ENCODE measurements around the gene ZBTB8OS. TPM values are rescaled to one million over a fixed set of nuclear protein-coding genes. Genes with fewer than 3 reads are reported as not detected.

The ZBTB8OS gene
- total RNA-seq, 3 donors from 2014 or later (not counting 1 experiment from before 2014, with no cell fraction given), result 46.1 to 62.2 (median 55.6) TPM

GRCh38 chr1:32652244-32652962, 2.1 kb upstream of the ZBTB8OS start:
- Histone ChIP-seq H3K27me3 (ENCODE audit: control insufficient read depth, insufficient read depth, low read length) (no peaks in the 10 kb centered on the region), H3K36me3 (ENCODE audit: control insufficient read depth, insufficient read depth, low read length) (peaks cover 44% of the 10 kb centered on the region), H3K4me3 (ENCODE audit: low read length) (no peak overlapping the region), H3K27ac (ENCODE audit: low read length) (peak overlapping the region; percentile 98), H3K4me1 (ENCODE audit: control insufficient read depth, insufficient read depth, low read length) (peaks cover 36% of the 10 kb centered on the region), H3K9me3 (ENCODE audit: control insufficient read depth, insufficient read depth, low read length) (no peaks in the 10 kb centered on the region)
- ATAC-seq (no peak), DNase-seq (no peak)
- H3K36me3 Mint-ChIP-seq, result no peaks in the 10 kb centered on the region
- WGBS (ENCODE audit: insufficient coverage), result 89% methylated on average over 14 of the region's 16 CpGs
- no peaks in the 10 kb centered on the region for H3K9me3 Mint-ChIP-seq
- peak overlapping the region; percentile 94 to 100 for H3K27ac Mint-ChIP-seq
- H3K4me3 Mint-ChIP-seq, result peak overlapping the region; percentile 99
- intact Hi-C loops (cut with micrococcal nuclease), result loop anchor here (5.0 kb wide), 1 partner anchor 360 kb away; the partner anchor contains the start of gene HDAC1
- H3K27me3 Mint-ChIP-seq (ENCODE audit: low read depth in 2 of 2), result no peaks in the 10 kb centered on the region
- TF ChIP-seq CTCF (IDR thresholded peaks at IDR 0.05), result no peak
- peaks cover 51 to 56% of the 10 kb centered on the region in 2 donors for H3K4me1 Mint-ChIP-seq

GRCh38 chr1:32651461-32652073, 1.2 kb upstream of the ZBTB8OS start:
- WGBS (ENCODE audit: insufficient coverage), result under 1% methylated on average over 43 of the region's 43 CpGs
- peaks cover 36% of the 10 kb centered on the region for H3K4me1 ChIP-seq (ENCODE audit: control insufficient read depth, insufficient read depth, low read length)
- peak overlapping the region; percentile 81 for H3K4me3 ChIP-seq (ENCODE audit: low read length)
- Mint-ChIP-seq H3K27ac (peak overlapping the region; percentile 94 to 100), H3K4me1 (peaks cover 53 to 54% of the 10 kb centered on the region in 2 donors), H3K9me3 (no peaks in the 10 kb centered on the region), H3K4me3 (peak overlapping the region; percentile 99), H3K27me3 (ENCODE audit: low read depth in 2 of 2) (no peaks in the 10 kb centered on the region), H3K36me3 (no peaks in the 10 kb centered on the region)
- no peaks in the 10 kb centered on the region for H3K27me3 ChIP-seq (ENCODE audit: control insufficient read depth, insufficient read depth, low read length)
- ATAC-seq, result peak in 1 of 3 donors; percentile 1
- no peak for DNase-seq
- no peak for TF ChIP-seq CTCF (IDR thresholded peaks at IDR 0.05)
- no peaks in the 10 kb centered on the region for H3K9me3 ChIP-seq (ENCODE audit: control insufficient read depth, insufficient read depth, low read length)
- peak overlapping the region; percentile 98 for H3K27ac ChIP-seq (ENCODE audit: low read length)
- H3K36me3 ChIP-seq (ENCODE audit: control insufficient read depth, insufficient read depth, low read length), result peaks cover 36% of the 10 kb centered on the region
- intact Hi-C loops (cut with micrococcal nuclease), result loop anchor here (2.0 to 5.0 kb wide), 2 partner anchors 165 to 359 kb away; partner anchors contain the start of genes HDAC1, S100PBP and YARS1

- H3K9me3 ChIP-seq (ENCODE audit: control insufficient read depth, insufficient read depth, low read length), result no peaks in the 10 kb centered on the region
- H3K36me3 ChIP-seq (ENCODE audit: control insufficient read depth, insufficient read depth, low read length), result peaks cover 32% of the 10 kb centered on the region
- under 1% methylated on average over 67 of the region's 67 CpGs for WGBS (ENCODE audit: insufficient coverage)
- DNase-seq, result peak; percentile 99 to 100
- intact Hi-C loops (cut with micrococcal nuclease), result loop anchor here (1.0 to 5.0 kb wide), 3 partner anchors 24 to 359 kb away; partner anchors contain the start of genes HDAC1, S100PBP and YARS1
- Mint-ChIP-seq H3K36me3 (no peaks in the 10 kb centered on the region), H3K4me1 (peaks cover 52 to 53% of the 10 kb centered on the region in 2 donors), H3K27me3 (ENCODE audit: low read depth in 2 of 2) (no peaks in the 10 kb centered on the region), H3K4me3 (peak within 1 kb of the TSS; percentile 99), H3K9me3 (no peaks in the 10 kb centered on the region), H3K27ac (peak within 1 kb of the TSS; percentile 94 to 100)
- H3K27ac ChIP-seq (ENCODE audit: low read length), result peak within 1 kb of the TSS; percentile 98
- ATAC-seq, result peak; percentile 82 to 94 (median 84)
- H3K27me3 ChIP-seq (ENCODE audit: control insufficient read depth, insufficient read depth, low read length), result no peaks in the 10 kb centered on the region
- H3K4me3 ChIP-seq (ENCODE audit: low read length), result peak within 1 kb of the TSS; percentile 81
- H3K4me1 ChIP-seq (ENCODE audit: control insufficient read depth, insufficient read depth, low read length), result peaks cover 36% of the 10 kb centered on the region
- no peak for TF ChIP-seq CTCF (IDR thresholded peaks at IDR 0.05)
Observed at GRCh38 chr1:32650752-32651460, 556 bp upstream of the ZBTB8OS start, which contains the start of gene RBBP4. RBBP4 (plus strand) TSS chr1:32651208; CDS start chr1:32651307, 99 bp downstream.
